K562 (cell line): Measurements from ENCODE around the gene RECK. TPM values are rescaled to one million over a fixed set of nuclear protein-coding genes. Genes with fewer than 3 reads are reported as not detected.

Source experiments
- ATAC-seq: fragments of 200-7000 bp; cut with Tn5 transposase; 3 replicates; pipeline ENCODE4 v1.9.1; 2020; ENCODE audit warnings: moderate library complexity
- BruUV-seq: library from RNA; stranded (reverse); fragments of 400-500 nt; replicated peaks from 2 replicates; lab custom pipeline; 2021; lab: Mats Ljungman, UMichigan
- CTCF ChIA-PET: fragments of 300-600 bp; formaldehyde crosslinking; extraction: SDS; loops from one replicate; lab custom pipeline; 2021; ENCODE audit warnings: low intra/inter-chr PET ratio; lab: Yijun Ruan, JAX
- POLR2A ChIA-PET: fragments of 300-600, 350-650 bp; sonication (Branson Sonifier 250); formaldehyde crosslinking; extraction: SDS; loops from one replicate; lab custom pipeline; 2021; ENCODE audit warnings: antibody characterized with exemption, inconsistent platforms; lab: Yijun Ruan, JAX
- DNase-seq, 4 experiments: peaks; one replicate each; pipeline versions ENCODE4 v3.0.0 to v3.0.0-alpha.2; 2011 to 2018; ENCODE audit warnings: low spot score in 3 of 4, mixed read lengths in 3 of 4; ENCODE audit errors: extremely low read depth in 1 of 4
- FAIRE-seq: peaks from 2 replicates; lab custom pipeline; 2011; peaks lifted over from hg19 to GRCh38; lab: Jason Lieb, UNC
- H2AFZ ChIP-seq: 2 replicates; pipeline ENCODE4 v1.6.0; 2011; ENCODE audit warnings: low read depth, low read length, control low read depth, inconsistent platforms
- H3K27ac ChIP-seq: fragments of 200-600 bp; 3 replicates; pipeline ENCODE4 v1.8.0; 2011; ENCODE audit warnings: low read depth, mild to moderate bottlenecking, control low read depth, inconsistent platforms, low read length, moderate library complexity, mixed read lengths; ENCODE audit errors: extremely low read depth
- H3K27me3 ChIP-seq, 2 experiments: fragments of 300-600 bp in 1 of 2; 2 replicates in 1 of 2; 3 replicates in 1 of 2; pipeline versions ENCODE4 v1.6.0 to v1.8.0; 2011; ENCODE audit warnings: inconsistent platforms in 2 of 2, low read length in 2 of 2, mild to moderate bottlenecking in 1 of 2, mixed read lengths in 1 of 2, moderate library complexity in 1 of 2; ENCODE audit not compliant: control insufficient read depth in 2 of 2, insufficient read depth in 2 of 2
- H3K36me3 ChIP-seq: fragments of 300-600 bp; 3 replicates; pipeline ENCODE4 v1.8.0; 2011; ENCODE audit warnings: mild to moderate bottlenecking, low read length, inconsistent platforms; ENCODE audit not compliant: control insufficient read depth, insufficient read depth
- H3K4me1 ChIP-seq, 2 experiments: fragments of 200-600 bp in 1 of 2; replicated peaks in 1 of 2; 2 replicates in 1 of 2; 3 replicates in 1 of 2; pipeline versions ENCODE4 v1.5.1 to v1.8.0; 2011; ENCODE audit warnings: inconsistent platforms in 2 of 2, low read length in 2 of 2, mild to moderate bottlenecking in 1 of 2, mixed read lengths in 1 of 2, moderate library complexity in 1 of 2; ENCODE audit not compliant: control insufficient read depth in 2 of 2, insufficient read depth in 2 of 2
- H3K4me2 ChIP-seq: 2 replicates; pipeline ENCODE4 v1.6.1; 2011; ENCODE audit warnings: low read length, control low read depth, inconsistent platforms, mixed read lengths; ENCODE audit not compliant: insufficient read depth
- H3K4me3 ChIP-seq: fragments of 200-600 bp; sonication (generic), shearing (Covaris generic); 2 replicates; pipeline ENCODE4 v1.5.1; 2016; ENCODE audit warnings: control low read depth, inconsistent platforms
- H3K79me2 ChIP-seq: fragments of 200-600 bp; 3 replicates; pipeline ENCODE4 v1.8.0; 2011; ENCODE audit warnings: low read length, inconsistent platforms; ENCODE audit not compliant: control insufficient read depth, insufficient read depth
- H3K9ac ChIP-seq, 2 experiments: 2 replicates each; pipeline versions ENCODE4 v1.6.0 to v1.6.1; 2011; ENCODE audit warnings: low read depth in 2 of 2, low read length in 2 of 2, control low read depth in 1 of 2, inconsistent platforms in 1 of 2, mild to moderate bottlenecking in 1 of 2, mixed read lengths in 1 of 2; ENCODE audit not compliant: insufficient read depth in 1 of 2
- H3K9me1 ChIP-seq: one replicate; pipeline ENCODE4 v1.6.0; 2011; ENCODE audit warnings: inconsistent platforms, mild to moderate bottlenecking, low read length, moderate library complexity; ENCODE audit not compliant: control insufficient read depth, insufficient read depth
- H3K9me3 ChIP-seq: replicated peaks from 2 replicates; pipeline ENCODE4 v1.5.1; 2011; ENCODE audit warnings: low read depth, low read length, inconsistent platforms; ENCODE audit not compliant: control insufficient read depth, insufficient read depth
- H4K20me1 ChIP-seq: replicated peaks from 2 replicates; pipeline ENCODE4 v1.6.1; 2011; ENCODE audit warnings: low read length, inconsistent platforms, mixed read lengths; ENCODE audit not compliant: control insufficient read depth, insufficient read depth
- ADNP ChIP-seq: fragments of 200-800 bp; sonication (Bioruptor generic); IDR thresholded peaks from 2 replicates; pipeline ENCODE4 v1.6.1; 2016; ENCODE audit warnings: missing genetic modification characterization, missing compliant biosample characterization
- COPS2 ChIP-seq: fragments of 450-650 bp; conservative IDR thresholded peaks from 2 replicates; pipeline ENCODE4 v1.6.1; 2016; ENCODE audit warnings: mild to moderate bottlenecking, moderate library complexity
- CSDE1 ChIP-seq, 2 experiments: fragments of 450-650 bp; IDR thresholded peaks; 2 replicates each; pipeline ENCODE4 v1.6.1; 2016; ENCODE audit warnings: mild to moderate bottlenecking in 1 of 2
- DACH1 ChIP-seq: fragments of 450-650 bp; IDR thresholded peaks from 2 replicates; pipeline ENCODE4 v1.6.1; 2018; ENCODE audit not compliant: partially characterized antibody
- DNMT1 ChIP-seq: fragments of 450-650 bp; IDR thresholded peaks from 2 replicates; pipeline ENCODE4 v1.6.1; 2016; ENCODE audit warnings: antibody characterized with exemption, mild to moderate bottlenecking
- FOXK1 ChIP-seq: sonication (generic); formaldehyde crosslinking; IDR thresholded peaks from 2 replicates; pipeline ENCODE4 v1.8.0; 2022; ENCODE audit warnings: missing genetic modification reagents, mild to moderate bottlenecking, borderline replicate concordance
- SAFB ChIP-seq: fragments of 200-400 bp; formaldehyde crosslinking; IDR thresholded peaks from 2 replicates; pipeline ENCODE4 v1.6.1; 2017; ENCODE audit warnings: low read depth, low read length, borderline replicate concordance
- SIRT6 ChIP-seq: IDR thresholded peaks from one replicate; pipeline ENCODE4 v1.6.1; 2012; ENCODE audit warnings: low read depth, mild to moderate bottlenecking, control low read depth, inconsistent platforms, low read length, moderate library complexity
- ZFP30 ChIP-seq: fragments of 250-450 bp; sonication (Bioruptor Pico); IDR thresholded peaks from 2 replicates; pipeline ENCODE4 v1.8.0; 2022; ENCODE audit warnings: moderate library complexity, mild to moderate bottlenecking, inconsistent platforms, borderline replicate concordance
- WGBS: fragments of 100-300 bp; shearing (Covaris generic); methylation state at CpG from one replicate; pipeline ENCODE4 v1.1.6; 2016; ENCODE audit warnings: low coverage, mixed read lengths; ENCODE audit not compliant: insufficient coverage; ENCODE audit errors: missing lambda C conversion rate; 5-methylcytosine and 5-hydroxymethylcytosine counted together
- in situ Hi-C: fragments of 300-500 bp; cut with MboI; formaldehyde crosslinking; loops from 4 replicates; pipeline ENCODE4 v1.15.0; 2018; ENCODE audit warnings: inconsistent platforms, mixed read lengths
- intact Hi-C: fragments of 100-400 bp; cut with micrococcal nuclease; formaldehyde crosslinking; loops from 2 replicates; pipeline ENCODE4 v1.14.2; 2022
- polyA plus RNA-seq, 8 experiments: library from polyadenylated mRNA; depleted of rRNA in 4 of 8; stranded (reverse) in 5 of 8; unstranded in 3 of 8; fragments of >200 nt; fragmentation: Nextera tagmentation in 2 of 8; fragmentation: Illumina TruSeq in 1 of 8; extraction: Ambion mirVana in 2 of 8; extraction: Trizol in 1 of 8; gene quantifications; 2 replicates each; pipeline versions ENCODE4 v1.2.1 to v1.2.3, GENCODE V29; 2011 to 2014; ENCODE audit warnings: inconsistent platforms in 1 of 8, missing spikeins in 1 of 8
- total RNA-seq, 7 experiments: library from RNA; depleted of rRNA in 6 of 7; stranded (reverse); fragments of >200 nt in 6 of 7; fragmentation: Illumina TruSeq in 2 of 7; extraction: Trizol in 2 of 7; gene quantifications; 2 replicates each; pipeline versions ENCODE4 v1.2.1 to v1.2.3, GENCODE V29; 2011 to 2021; ENCODE audit warnings: low replicate concordance in 1 of 7
- TF ChIP-seq, protein P1 (sequence below): fragments of 250-450 bp; sonication (Bioruptor Pico); IDR thresholded peaks from 2 replicates; pipeline ENCODE4 v1.5.0; 2021; ENCODE audit warnings: mild to moderate bottlenecking, moderate library complexity
- TF ChIP-seq, protein P2 (sequence below): sonication (generic); formaldehyde crosslinking; IDR thresholded peaks from 2 replicates; pipeline ENCODE4 v1.8.0; 2022; ENCODE audit warnings: mild to moderate bottlenecking, missing genetic modification reagents

Gene RECK
- total and polyA plus RNA-seq, 9 of the 15 experiments (the other 6 are each of a cell fraction or from before 2014, with no cell fraction given), result 0.04 to 0.36 (median 0.16) TPM

DNA sequence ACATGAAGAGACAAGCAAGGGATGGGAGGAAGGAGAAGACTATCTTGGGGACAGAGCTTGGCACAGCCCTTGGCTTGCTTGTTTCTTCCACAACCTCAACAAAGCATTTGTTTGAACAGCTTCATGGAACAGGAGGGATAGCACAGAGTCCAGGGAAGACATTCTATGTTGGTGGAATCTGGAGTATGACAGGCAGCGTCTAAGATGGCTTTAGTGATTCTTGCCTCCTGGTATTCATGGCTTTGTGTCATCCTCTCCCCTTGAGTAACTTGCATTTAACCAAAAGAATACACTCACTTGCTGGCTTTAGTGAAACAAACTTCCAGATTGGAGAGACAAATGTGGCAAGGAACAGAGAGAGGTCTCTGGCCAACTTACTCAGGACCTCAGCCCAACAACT is 30.8 kb upstream of the RECK start:
- in situ Hi-C loops, result no loop called here
- H3K9ac ChIP-seq, result no peak overlapping the region
- BruUV-seq, result no TSS peak
- TF ChIP-seq SIRT6, result no peak
- no peak for TF ChIP-seq FOXK1 (CRISPR knock-in tag)
- TF ChIP-seq, protein P1, sequence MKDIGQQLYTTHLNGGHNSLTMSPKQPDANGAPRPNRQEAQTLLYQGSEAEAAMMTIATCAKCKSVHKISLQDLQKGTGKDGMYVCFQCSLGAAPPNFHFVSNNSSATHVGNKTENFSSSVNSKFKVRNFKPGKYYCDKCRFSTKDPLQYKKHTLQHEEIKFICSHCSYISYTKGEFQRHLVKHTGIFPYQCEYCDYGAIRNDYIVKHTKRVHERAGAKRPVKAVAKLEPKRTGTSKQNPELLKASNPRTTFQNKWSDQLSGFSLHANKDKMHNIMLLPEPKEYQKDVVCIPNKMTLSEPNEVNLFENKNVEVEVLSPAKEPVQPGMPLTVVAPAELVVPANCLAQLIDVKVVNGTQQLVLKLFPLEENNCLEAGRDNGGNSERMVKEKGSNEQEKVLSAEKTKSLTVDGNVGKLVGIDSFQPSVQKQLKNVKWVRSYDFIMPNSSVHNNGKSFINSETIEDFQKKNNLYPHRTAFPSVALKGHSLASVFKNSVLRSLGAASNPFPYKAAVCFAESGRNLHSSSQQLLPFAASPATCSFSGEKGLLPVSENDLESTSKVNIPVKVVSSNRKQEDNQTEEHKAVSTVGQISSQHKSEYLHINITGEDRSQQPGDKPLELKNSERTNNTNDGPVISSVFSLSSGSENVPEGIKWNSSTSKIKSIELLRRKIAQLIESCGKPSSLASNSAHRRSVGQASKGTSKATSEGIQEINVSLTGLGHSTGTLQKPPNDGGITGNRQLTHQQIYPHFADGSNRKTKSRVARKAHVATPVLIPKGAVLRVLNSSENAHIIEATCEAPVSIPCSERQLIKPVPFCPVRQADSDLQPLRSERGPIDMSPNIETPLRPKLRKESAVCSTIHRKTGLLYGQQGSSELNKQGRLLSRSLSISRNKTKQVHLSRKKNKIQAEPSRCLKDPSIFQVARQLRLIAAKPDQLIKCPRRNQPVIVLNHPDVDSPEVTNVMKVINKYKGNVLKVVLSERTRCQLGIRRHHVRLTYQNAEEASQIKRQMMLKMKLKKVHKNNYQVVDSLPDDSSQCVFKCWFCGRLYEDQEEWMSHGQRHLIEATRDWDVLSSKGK (CRISPR knock-in tag), result no peak
- TF ChIP-seq ZFP30, result no peak
- no peak for TF ChIP-seq DNMT1
- no peak for TF ChIP-seq CSDE1 (IDR thresholded peaks at IDR 0.05)
- no peak for TF ChIP-seq COPS2
- TF ChIP-seq DACH1, result no peak
- TF ChIP-seq, protein P2, sequence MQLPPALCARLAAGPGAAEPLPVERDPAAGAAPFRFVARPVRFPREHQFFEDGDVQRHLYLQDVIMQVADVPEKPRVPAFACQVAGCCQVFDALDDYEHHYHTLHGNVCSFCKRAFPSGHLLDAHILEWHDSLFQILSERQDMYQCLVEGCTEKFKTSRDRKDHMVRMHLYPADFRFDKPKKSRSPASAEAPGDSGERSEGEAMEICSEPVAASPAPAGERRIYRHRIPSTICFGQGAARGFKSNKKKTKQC, result no peak
- no peak for TF ChIP-seq ADNP (tag)
- no peak for TF ChIP-seq SAFB

More for the DNA sequence above, 30.8 kb upstream of the RECK start:
- Histone ChIP-seq H3K4me3 (no peak overlapping the region), H3K4me2 (no peak overlapping the region), H3K36me3 (no peaks in the 10 kb centered on the region), H2AFZ (no peak overlapping the region), H3K27ac (no peak overlapping the region), H3K79me2 (no peaks in the 10 kb centered on the region), H3K9me1 (no peaks in the 10 kb centered on the region), H3K27me3 (peaks cover 0 to 4% of the 10 kb centered on the region in 2 experiments; a peak in 1 of 5 replicates), H3K9me3 (0 out of 2 replicates have a peak, but pooled peaks cover 2% of the 10 kb centered on the region), H4K20me1 (no peaks in the 10 kb centered on the region), H3K4me1 (peaks cover 0 to 6% of the 10 kb centered on the region in 2 experiments; a peak in 2 of 5 replicates)
- intact Hi-C loops, result loop anchor here (5.0 kb wide), 1 partner anchor 49 kb away; the partner anchor contains the start of gene OR2S2
- ChIA-PET CTCF (interaction anchor here (1.1 kb wide), 1 partner anchor 95 kb away, joined by 3 read pairs; no protein-coding TSS in a partner anchor), POLR2A (no interaction called here)
- WGBS, result 11% methylated on average over 1 of the region's 1 CpG
- DNase-seq (no peak), FAIRE-seq (no peak), ATAC-seq (no peak)
